IPS-20b (cell line): ENCODE data around the gene SORT1.
"Not testable (repeated sequence)": the region's sequence is repeated elsewhere in the genome, so short reads cannot be mapped to it uniquely, and the experiment has no call there.

Experiments
- H3K27ac ChIP-seq: one replicate; pipeline ENCODE4 v1.5.1; 2013; ENCODE audit warnings: low read length
- H3K27me3 ChIP-seq: 2 replicates; pipeline ENCODE4 v1.6.1; 2013; ENCODE audit warnings: mild to moderate bottlenecking, low read length, inconsistent platforms; ENCODE audit not compliant: insufficient read depth
- H3K36me3 ChIP-seq: 2 replicates; pipeline ENCODE4 v1.6.1; 2013; ENCODE audit warnings: low read depth, mild to moderate bottlenecking, inconsistent platforms, low read length, moderate library complexity; ENCODE audit not compliant: insufficient read depth
- H3K4me1 ChIP-seq: 2 replicates; pipeline ENCODE4 v1.6.1; 2013; ENCODE audit warnings: mild to moderate bottlenecking, control low read depth, inconsistent platforms, low read length, moderate library complexity; ENCODE audit not compliant: insufficient read depth
- H3K4me3 ChIP-seq: 2 replicates; pipeline ENCODE4 v1.5.1; 2013; ENCODE audit warnings: mild to moderate bottlenecking, low read length, inconsistent platforms
- H3K9ac ChIP-seq: 2 replicates; pipeline ENCODE4 v1.6.1; 2013; ENCODE audit warnings: low read depth, mild to moderate bottlenecking, inconsistent platforms, low read length, moderate library complexity
- H3K9me3 ChIP-seq: 2 replicates; pipeline ENCODE4 v1.6.1; 2013; ENCODE audit warnings: mild to moderate bottlenecking, low read depth, low read length, inconsistent platforms; ENCODE audit not compliant: insufficient read depth

Gene SORT1

GRCh38 chr1:109397581-109398342 lies at the start of gene SORT1:
SORT1 (minus strand) TSS chr1:109397918; CDS start chr1:109397892, 26 bp downstream.
- Histone ChIP-seq H3K27ac (peak within 1 kb of the TSS; percentile 57), H3K9me3 (no peaks in the 10 kb centered on the region), H3K9ac (peak within 1 kb of the TSS; percentile 90), H3K4me3 (peak within 1 kb of the TSS; percentile 86), H3K4me1 (peaks cover 16% of the 10 kb centered on the region), H3K27me3 (peaks cover 8% of the 10 kb centered on the region; the same call in 1 of the 2 replicates), H3K36me3 (peaks cover 24% of the 10 kb centered on the region)

GRCh38 chr1:109445949-109446695 lies 48.4 kb upstream of the SORT1 start:
- not testable (repeated sequence) for H3K9ac ChIP-seq, H3K9me3 ChIP-seq, H3K4me1 ChIP-seq, H3K36me3 ChIP-seq, H3K27ac ChIP-seq, H3K4me3 ChIP-seq
- 0 out of 2 replicates have a peak, but pooled peaks cover 19% of the 10 kb centered on the region for H3K27me3 ChIP-seq

GRCh38 chr1:109444346-109444745 lies 46.6 kb upstream of the SORT1 start:
- no peaks in the 10 kb centered on the region for H3K9me3 ChIP-seq
- H3K27ac ChIP-seq, result no peak overlapping the region
- no peak overlapping the region for H3K4me3 ChIP-seq
- H3K27me3 ChIP-seq, result 0 out of 2 replicates have a peak, but pooled peaks cover 24% of the 10 kb centered on the region
- H3K36me3 ChIP-seq, result no peaks in the 10 kb centered on the region
- H3K4me1 ChIP-seq, result no peaks in the 10 kb centered on the region
- no peak overlapping the region for H3K9ac ChIP-seq

DNA sequence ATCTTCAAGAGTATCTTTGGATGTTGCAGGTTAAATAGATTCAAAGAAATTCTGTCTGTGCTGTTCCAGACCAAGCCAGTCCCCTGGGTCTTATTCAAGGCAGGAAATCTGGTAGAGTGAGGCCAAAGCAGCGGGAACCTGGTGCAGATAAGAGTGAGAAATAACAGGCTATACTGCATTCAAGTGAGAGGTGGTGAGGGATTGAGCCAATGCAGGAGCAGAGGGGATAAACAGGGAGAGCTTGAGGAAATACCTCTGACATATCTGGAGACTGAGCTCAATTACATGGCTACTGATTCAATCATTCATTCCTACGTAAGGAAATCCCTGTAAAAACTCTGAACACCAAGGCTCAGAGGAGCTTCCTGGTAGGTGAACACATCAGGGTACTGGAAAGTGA lies 45.8 kb upstream of the SORT1 start:
- Histone ChIP-seq H3K4me3 (no peak overlapping the region), H3K9me3 (no peaks in the 10 kb centered on the region), H3K27ac (no peak overlapping the region), H3K36me3 (no peaks in the 10 kb centered on the region), H3K9ac (no peak overlapping the region), H3K27me3 (0 out of 2 replicates have a peak, but pooled peaks cover 24% of the 10 kb centered on the region), H3K4me1 (no peaks in the 10 kb centered on the region)

DNA sequence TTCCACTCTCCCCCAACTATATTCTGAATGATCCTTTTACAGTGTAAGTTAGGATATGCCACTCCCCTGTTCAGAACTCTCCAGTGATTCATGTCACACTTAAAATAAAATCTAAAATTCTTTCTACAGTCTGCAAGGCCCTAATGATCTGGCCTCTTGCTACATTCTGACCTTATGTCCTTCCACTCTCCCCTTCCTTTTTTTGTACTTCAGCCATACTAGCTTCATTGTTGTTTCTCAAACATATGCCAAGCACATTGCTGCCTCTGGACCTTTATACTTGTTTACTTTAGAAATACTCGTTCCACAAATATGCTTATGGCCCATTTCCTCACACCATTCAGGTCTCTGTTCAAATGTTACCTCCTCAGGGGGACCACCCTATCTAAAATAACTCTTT lies 43.4 kb upstream of the SORT1 start:
- Histone ChIP-seq H3K4me3 (no peak overlapping the region), H3K27ac (no peak overlapping the region), H3K9ac (no peak overlapping the region)

DNA sequence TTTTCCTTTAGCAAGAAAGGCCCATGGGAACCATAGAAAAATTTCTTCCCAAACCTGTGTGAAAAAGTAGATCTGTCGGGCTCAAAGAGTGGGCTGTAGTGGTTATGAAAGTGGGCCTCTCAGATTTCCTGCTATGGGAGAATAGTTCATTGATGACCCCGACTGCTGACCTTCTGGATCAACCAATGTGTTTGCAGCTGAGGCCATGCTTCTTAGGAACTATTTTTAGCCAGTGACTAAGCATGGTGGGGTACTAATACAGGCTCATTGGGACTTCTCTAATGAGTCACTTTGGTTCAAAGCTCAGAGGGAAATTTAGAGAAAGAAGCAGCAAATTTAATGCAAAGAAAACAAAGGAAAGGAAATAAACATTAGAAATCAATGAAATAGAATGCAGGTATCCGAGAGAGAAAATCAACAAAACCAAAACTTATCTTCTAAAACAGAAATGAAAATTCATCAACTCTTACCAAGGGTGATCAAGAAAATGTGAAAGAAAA lies 41.1 kb upstream of the SORT1 start:
- Histone ChIP-seq H3K4me3 (no peak overlapping the region), H3K27me3 (0 out of 2 replicates have a peak, but pooled peaks cover 6% of the 10 kb centered on the region), H3K4me1 (no peaks in the 10 kb centered on the region)

More for the DNA sequence above, 43.4 kb upstream of the SORT1 start:
- H3K4me1 ChIP-seq, result no peaks in the 10 kb centered on the region
- no peaks in the 10 kb centered on the region for H3K36me3 ChIP-seq
- H3K9me3 ChIP-seq, result no peaks in the 10 kb centered on the region
- H3K27me3 ChIP-seq, result 0 out of 2 replicates have a peak, but pooled peaks cover 21% of the 10 kb centered on the region

DNA sequence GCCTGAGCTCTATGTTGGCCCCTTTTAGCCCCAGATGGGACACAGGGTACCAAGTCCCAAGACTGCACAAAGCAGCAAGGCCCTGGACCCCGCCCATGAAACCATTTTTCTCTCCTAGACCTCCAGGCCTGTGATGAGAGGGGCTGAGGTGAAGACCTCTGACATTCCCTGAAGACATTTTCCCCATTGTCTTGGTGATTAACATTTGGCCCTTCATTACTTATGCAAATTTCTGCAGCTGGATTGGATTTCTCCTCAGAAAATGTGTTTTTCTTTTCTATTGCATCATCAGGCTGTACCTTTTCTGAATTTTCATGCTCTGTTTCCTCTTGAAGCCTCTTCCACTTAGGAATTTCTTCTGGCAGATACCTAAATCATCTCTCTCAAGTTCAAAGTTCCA lies 36.8 kb upstream of the SORT1 start:
- Histone ChIP-seq H3K4me1 (no peaks in the 10 kb centered on the region), H3K36me3 (no peaks in the 10 kb centered on the region), H3K27me3 (no peaks in the 10 kb centered on the region), H3K27ac (no peak overlapping the region), H3K9me3 (0 out of 2 replicates have a peak, but pooled peaks cover 9% of the 10 kb centered on the region), H3K9ac (no peak overlapping the region), H3K4me3 (no peak overlapping the region)

More for the DNA sequence above, 41.1 kb upstream of the SORT1 start:
- Histone ChIP-seq H3K9me3 (0 out of 2 replicates have a peak, but pooled peaks cover 9% of the 10 kb centered on the region), H3K9ac (no peak overlapping the region), H3K36me3 (no peaks in the 10 kb centered on the region), H3K27ac (no peak overlapping the region)

DNA sequence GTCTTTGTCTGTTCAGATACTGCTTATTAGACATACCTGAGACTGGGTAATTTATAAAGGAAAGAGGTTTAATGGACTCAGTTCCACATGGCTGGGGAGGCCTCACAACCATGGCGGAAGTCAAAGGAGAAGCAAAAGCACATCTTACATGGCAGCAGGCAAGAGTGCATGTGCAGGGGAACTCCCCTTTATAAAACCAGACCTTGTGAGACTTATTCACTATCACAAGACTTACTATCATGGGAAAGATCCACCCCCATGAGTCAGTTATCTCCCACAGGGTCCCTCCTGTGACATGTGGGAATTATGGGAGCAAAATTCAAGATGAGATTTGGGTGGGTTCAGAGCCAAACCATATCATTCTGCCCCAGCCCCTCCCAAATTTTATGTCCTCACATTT lies 35.6 kb upstream of the SORT1 start:
- Histone ChIP-seq H3K4me3 (no peak overlapping the region), H3K36me3 (no peaks in the 10 kb centered on the region), H3K9me3 (0 out of 2 replicates have a peak, but pooled peaks cover 9% of the 10 kb centered on the region), H3K27me3 (no peaks in the 10 kb centered on the region), H3K4me1 (no peaks in the 10 kb centered on the region), H3K27ac (no peak overlapping the region), H3K9ac (no peak overlapping the region)

DNA sequence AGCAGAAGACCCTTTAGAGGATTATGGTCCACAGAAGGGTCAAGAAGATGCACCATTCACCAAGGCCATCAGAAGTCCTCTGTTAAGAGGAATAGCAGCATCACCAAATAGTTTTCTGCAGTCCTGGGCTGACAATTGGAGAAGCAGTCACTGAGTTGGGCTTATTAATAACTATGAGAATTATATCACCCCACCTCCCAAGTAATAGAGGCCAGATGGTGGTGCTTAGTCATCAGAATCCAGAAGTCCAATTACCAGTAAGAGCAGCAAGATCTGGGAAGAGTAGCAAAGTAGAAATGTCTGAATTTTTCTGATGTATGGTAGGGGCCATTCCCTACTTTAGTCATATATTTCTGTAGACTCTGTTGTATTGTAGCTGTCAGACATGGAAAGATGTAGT lies 34.6 kb upstream of the SORT1 start:
- H3K27ac ChIP-seq, result no peak overlapping the region
- no peak overlapping the region for H3K9ac ChIP-seq
- H3K27me3 ChIP-seq, result no peaks in the 10 kb centered on the region
- 0 out of 2 replicates have a peak, but pooled peaks cover 9% of the 10 kb centered on the region for H3K9me3 ChIP-seq
- H3K4me1 ChIP-seq, result 0 out of 2 replicates have a peak, but pooled peaks cover 4% of the 10 kb centered on the region
- no peaks in the 10 kb centered on the region for H3K36me3 ChIP-seq
- no peak overlapping the region for H3K4me3 ChIP-seq

DNA sequence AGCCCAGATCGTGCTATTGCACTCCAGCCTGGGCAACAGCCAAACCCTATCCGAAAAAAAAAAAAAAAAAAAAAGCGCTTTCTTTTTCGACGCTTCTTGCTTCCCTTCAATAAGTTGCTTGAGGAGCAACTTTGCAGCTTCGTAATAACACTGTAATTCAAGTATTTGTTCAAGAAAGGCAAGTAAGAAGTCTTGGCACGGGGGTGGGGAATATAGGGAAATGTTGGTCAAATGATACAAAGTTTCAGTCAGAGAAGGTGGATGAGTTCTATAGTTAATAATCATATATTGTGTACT lies 29.4 kb upstream of the SORT1 start:
- H3K9me3 ChIP-seq, result no peaks in the 10 kb centered on the region
- H3K27ac ChIP-seq, result peak overlapping the region; percentile 34
- 0 out of 2 replicates have a peak, but pooled peaks cover 10% of the 10 kb centered on the region for H3K4me1 ChIP-seq
- no peaks in the 10 kb centered on the region for H3K27me3 ChIP-seq
- H3K4me3 ChIP-seq, result peak overlapping the region; percentile 92
- no peaks in the 10 kb centered on the region for H3K36me3 ChIP-seq
- peak overlapping the region; percentile 85; the same call in 1 of the 2 replicates for H3K9ac ChIP-seq

GRCh38 chr1:109426281-109427170 lies 28.8 kb upstream of the SORT1 start, which contains the start of gene PSMA5:
PSMA5 (minus strand) TSS chr1:109426448; CDS start chr1:109426330, 118 bp downstream.
- Histone ChIP-seq H3K27me3 (no peaks in the 10 kb centered on the region), H3K4me1 (0 out of 2 replicates have a peak, but pooled peaks cover 10% of the 10 kb centered on the region), H3K36me3 (peaks cover 2% of the 10 kb centered on the region), H3K4me3 (peak within 1 kb of the TSS; percentile 92), H3K9ac (peak within 1 kb of the TSS; percentile 85), H3K9me3 (no peaks in the 10 kb centered on the region), H3K27ac (peak within 1 kb of the TSS; percentile 34)
